Naive thymus-derived CD4-positive, alpha-beta T cell (primary cell): ENCODE data around the gene SREK1. TPM values are rescaled to one million over a fixed set of nuclear protein-coding genes. Genes with fewer than 3 reads are reported as not detected.
"Not testable (repeated sequence)": the region's sequence is repeated elsewhere in the genome, so short reads cannot be mapped to it uniquely, and the experiment has no call there.

Experiments
- ATAC-seq: fragments of 150-1000 bp; cut with Tn5 transposase; 2 replicates; pipeline ENCODE4 v1.10.0; 2021; ENCODE audit warnings: mild to moderate bottlenecking, moderate library complexity
- CTCF ChIA-PET: fragments of 350-600 bp; sonication (Branson Sonifier 250); formaldehyde crosslinking; loops from one replicate; lab custom pipeline; 2021; ENCODE audit warnings: antibody characterized with exemption; lab: Charles Lee
- POLR2A ChIA-PET: fragments of 350-600 bp; sonication (Branson Sonifier 250); formaldehyde crosslinking; loops from one replicate; lab custom pipeline; 2021; ENCODE audit warnings: antibody characterized with exemption, inconsistent platforms; lab: Charles Lee
- DNase-seq, 9 donors: peaks; one replicate each; pipeline versions ENCODE4 v3.0.0 to v3.0.0-alpha.2; 2020 to 2022; ENCODE audit warnings: mixed read lengths in 1 of 9
- H3K27ac ChIP-seq: one replicate; pipeline ENCODE4 v1.7.0; 2013; ENCODE audit warnings: mild to moderate bottlenecking, low read depth, low read length, moderate library complexity
- H3K27me3 ChIP-seq, 2 donors: one replicate each; pipeline ENCODE4 v1.7.0; 2013; ENCODE audit warnings: low read length in 2 of 2, mild to moderate bottlenecking in 2 of 2, moderate library complexity in 2 of 2; ENCODE audit not compliant: control insufficient read depth in 2 of 2, insufficient read depth in 2 of 2
- H3K36me3 ChIP-seq, 3 experiments: 1 replicate in 2 of 3; 2 replicates in 1 of 3; pipeline ENCODE4 v1.7.0; 2013; ENCODE audit warnings: low read length in 3 of 3, mild to moderate bottlenecking in 3 of 3, moderate library complexity in 1 of 3; ENCODE audit not compliant: insufficient read depth in 3 of 3, control insufficient read depth in 2 of 3
- H3K4me1 ChIP-seq, 2 donors: one replicate each; pipeline ENCODE4 v1.7.0; 2013; ENCODE audit warnings: low read length in 2 of 2, mild to moderate bottlenecking in 2 of 2, moderate library complexity in 1 of 2; ENCODE audit not compliant: control insufficient read depth in 2 of 2, insufficient read depth in 2 of 2
- H3K4me3 ChIP-seq: 2 replicates; pipeline ENCODE4 v1.7.0; 2013; ENCODE audit warnings: mild to moderate bottlenecking, low read length
- H3K9me3 ChIP-seq, 3 experiments: 1 replicate in 2 of 3; 2 replicates in 1 of 3; pipeline ENCODE4 v1.7.0; 2013; ENCODE audit warnings: low read length in 3 of 3; ENCODE audit not compliant: control insufficient read depth in 2 of 3
- H3K27ac Mint-ChIP-seq, 9 donors: one replicate each; pipeline ENCODE4 v1.8.0; 2020 to 2022; ENCODE audit warnings: mixed read lengths in 9 of 9, mild to moderate bottlenecking in 8 of 9, moderate library complexity in 5 of 9, inconsistent platforms in 2 of 9
- H3K27me3 Mint-ChIP-seq, 5 donors: one replicate each; pipeline ENCODE4 v1.8.0; 2021 to 2022; ENCODE audit warnings: mixed read lengths in 5 of 5, mild to moderate bottlenecking in 1 of 5
- H3K36me3 Mint-ChIP-seq, 5 donors: one replicate each; pipeline ENCODE4 v1.8.0; 2020 to 2022; ENCODE audit warnings: mixed read lengths in 5 of 5, mild to moderate bottlenecking in 3 of 5, inconsistent platforms in 1 of 5
- H3K4me1 Mint-ChIP-seq, 7 donors: one replicate each; pipeline ENCODE4 v1.8.0; 2020 to 2022; ENCODE audit warnings: mixed read lengths in 7 of 7, mild to moderate bottlenecking in 3 of 7, inconsistent platforms in 1 of 7
- H3K4me3 Mint-ChIP-seq, 10 donors: one replicate each; pipeline ENCODE4 v1.8.0; 2020 to 2022; ENCODE audit warnings: mild to moderate bottlenecking in 10 of 10, mixed read lengths in 10 of 10, moderate library complexity in 6 of 10, inconsistent platforms in 2 of 10
- H3K9me3 Mint-ChIP-seq, 11 donors: one replicate each; pipeline ENCODE4 v1.8.0; 2020 to 2022; ENCODE audit warnings: mixed read lengths in 11 of 11, mild to moderate bottlenecking in 4 of 11, inconsistent platforms in 1 of 11, moderate library complexity in 1 of 11
- intact Hi-C, 2 donors: fragments of 100-400 bp; cut with micrococcal nuclease; formaldehyde crosslinking; loops; one replicate each; pipeline ENCODE4 v1.15.1; 2023
- polyA plus RNA-seq, 2 donors: library from polyadenylated mRNA; unstranded; fragments of 300-500 nt; fragmentation: Illumina TruSeq; gene quantifications; one replicate each; pipeline ENCODE4 v1.2.3, GENCODE V29; 2021
- total RNA-seq, 6 experiments: library from RNA in 5 of 6; stranded (reverse) in 5 of 6; gene quantifications; 1 replicate in 5 of 6; 2 replicates in 1 of 6; pipeline ENCODE4 v1.2.3 and lab custom pipeline; 2021 to 2026

SREK1 gene
- total and polyA plus RNA-seq, 7 experiments from 2014 or later, result 16.2 to 143 (median 76.0) TPM

- CTCF ChIA-PET, H3K9me3 ChIP-seq, H3K4me1 ChIP-seq, H3K4me3 ChIP-seq, H3K36me3 ChIP-seq, H3K4me1 Mint-ChIP-seq, ATAC-seq, H3K27ac ChIP-seq, DNase-seq, POLR2A ChIA-PET, H3K27ac Mint-ChIP-seq, intact Hi-C loops, H3K4me3 Mint-ChIP-seq, H3K27me3 ChIP-seq: not testable (repeated sequence)
- Mint-ChIP-seq H3K27me3 (peaks cover 0 to 19% (median 0%) of the 10 kb centered on the region in 5 donors), H3K9me3 (peaks cover 0 to 12% (median 5%) of the 10 kb centered on the region in 11 donors), H3K36me3 (peaks cover 0 to 23% (median 16%) of the 10 kb centered on the region in 5 donors)
Observed at GRCh38 chr5:66222896-66223295, 78.8 kb downstream of the SREK1 start.

GRCh38 chr5:66223637-66224036 is 79.5 kb downstream of the SREK1 start:
- no peak overlapping the region for H3K27ac ChIP-seq
- H3K9me3 Mint-ChIP-seq, result peaks cover 0 to 12% (median 5%) of the 10 kb centered on the region in 11 donors
- no peak overlapping the region for H3K4me3 ChIP-seq
- H3K4me3 Mint-ChIP-seq, result no peak overlapping the region
- H3K27ac Mint-ChIP-seq, result no peak overlapping the region
- peaks cover 0 to 23% (median 16%) of the 10 kb centered on the region in 5 donors for H3K36me3 Mint-ChIP-seq
- no peaks in the 10 kb centered on the region for H3K27me3 ChIP-seq
- no peaks in the 10 kb centered on the region for H3K4me1 ChIP-seq
- H3K9me3 ChIP-seq, result no peaks in the 10 kb centered on the region
- ATAC-seq (no peak), DNase-seq (no peak)
- peaks cover 0 to 15% (median 0%) of the 10 kb centered on the region in 5 donors for H3K27me3 Mint-ChIP-seq
- ChIA-PET POLR2A (no interaction called here), CTCF (no interaction called here)
- no peaks in the 10 kb centered on the region for H3K4me1 Mint-ChIP-seq
- H3K36me3 ChIP-seq, result no peaks in the 10 kb centered on the region
- intact Hi-C loops, result no loop called here

GRCh38 chr5:66224274-66224673 is 80.2 kb downstream of the SREK1 start:
- Mint-ChIP-seq H3K4me1 (no peaks in the 10 kb centered on the region), H3K27me3 (peaks cover 0 to 14% (median 0%) of the 10 kb centered on the region in 5 donors), H3K36me3 (peaks cover 0 to 23% (median 16%) of the 10 kb centered on the region in 5 donors), H3K27ac (no peak overlapping the region), H3K9me3 (peaks cover 0 to 12% (median 5%) of the 10 kb centered on the region in 11 donors), H3K4me3 (no peak overlapping the region)
- POLR2A ChIA-PET, result no interaction called here
- no peaks in the 10 kb centered on the region for H3K9me3 ChIP-seq
- H3K27me3 ChIP-seq, result no peaks in the 10 kb centered on the region
- no peak overlapping the region for H3K27ac ChIP-seq
- H3K4me1 ChIP-seq, result no peaks in the 10 kb centered on the region
- no peak for ATAC-seq
- no peaks in the 10 kb centered on the region for H3K36me3 ChIP-seq
- DNase-seq, result no peak
- CTCF ChIA-PET, result no interaction called here
- intact Hi-C loops, result no loop called here
- H3K4me3 ChIP-seq, result no peak overlapping the region

- intact Hi-C loops, result no loop called here
- H3K4me1 ChIP-seq, result no peaks in the 10 kb centered on the region
- H3K4me1 Mint-ChIP-seq, result no peaks in the 10 kb centered on the region
Observed at GRCh38 chr5:66224773-66225553, 80.9 kb downstream of the SREK1 start.

GRCh38 chr5:66230551-66230950 is 86.5 kb downstream of the SREK1 start:
- H3K4me1 Mint-ChIP-seq, result peaks cover 0 to 3% (median 0%) of the 10 kb centered on the region in 7 donors
- POLR2A ChIA-PET, result no interaction called here
- no peak overlapping the region for H3K4me3 ChIP-seq
- peaks cover 0 to 7% (median 4%) of the 10 kb centered on the region in 5 donors for H3K36me3 Mint-ChIP-seq
- no peaks in the 10 kb centered on the region for H3K27me3 Mint-ChIP-seq
- no peak overlapping the region for H3K27ac ChIP-seq
- H3K27ac Mint-ChIP-seq, result no peak overlapping the region
- ATAC-seq, result no peak
- no peaks in the 10 kb centered on the region for H3K4me1 ChIP-seq
- H3K36me3 ChIP-seq, result no peaks in the 10 kb centered on the region
- H3K9me3 ChIP-seq, result no peaks in the 10 kb centered on the region
- intact Hi-C loops, result no loop called here
- H3K9me3 Mint-ChIP-seq, result peaks cover 0 to 7% (median 3%) of the 10 kb centered on the region in 11 donors
- H3K4me3 Mint-ChIP-seq, result no peak overlapping the region
- no peaks in the 10 kb centered on the region for H3K27me3 ChIP-seq
- DNase-seq, result no peak
- CTCF ChIA-PET, result no interaction called here

More at GRCh38 chr5:66224773-66225553, 80.9 kb downstream of the SREK1 start:
- no peaks in the 10 kb centered on the region for H3K27me3 ChIP-seq
- H3K27ac ChIP-seq, result no peak overlapping the region
- no peak overlapping the region for H3K27ac Mint-ChIP-seq
- no peak overlapping the region for H3K4me3 ChIP-seq
- H3K27me3 Mint-ChIP-seq, result peaks cover 0 to 10% (median 0%) of the 10 kb centered on the region in 5 donors
- no peaks in the 10 kb centered on the region for H3K9me3 ChIP-seq
- CTCF ChIA-PET, result no interaction called here
- H3K36me3 ChIP-seq, result no peaks in the 10 kb centered on the region
- POLR2A ChIA-PET, result no interaction called here
- no peak for ATAC-seq
- peaks cover 0 to 21% (median 16%) of the 10 kb centered on the region in 5 donors for H3K36me3 Mint-ChIP-seq
- DNase-seq, result no peak
- H3K9me3 Mint-ChIP-seq, result peaks cover 0 to 12% (median 5%) of the 10 kb centered on the region in 11 donors
- H3K4me3 Mint-ChIP-seq, result no peak overlapping the region

- peaks cover 0 to 7% (median 0%) of the 10 kb centered on the region in 5 donors for H3K27me3 Mint-ChIP-seq
- H3K9me3 ChIP-seq, result no peaks in the 10 kb centered on the region
- DNase-seq (no peak), ATAC-seq (no peak)
- H3K4me3 Mint-ChIP-seq, result no peak overlapping the region
- H3K4me1 Mint-ChIP-seq, result peaks cover 0 to 3% (median 0%) of the 10 kb centered on the region in 7 donors
- H3K36me3 Mint-ChIP-seq, result no peaks in the 10 kb centered on the region
- CTCF ChIA-PET, result no interaction called here
- no peaks in the 10 kb centered on the region for H3K36me3 ChIP-seq
- H3K9me3 Mint-ChIP-seq, result peaks cover 0 to 2% (median 0%) of the 10 kb centered on the region in 11 donors
- no peak overlapping the region for H3K27ac ChIP-seq
- intact Hi-C loops, result no loop called here
- no peaks in the 10 kb centered on the region for H3K27me3 ChIP-seq
- no peaks in the 10 kb centered on the region for H3K4me1 ChIP-seq
- POLR2A ChIA-PET, result no interaction called here
- H3K27ac Mint-ChIP-seq, result no peak overlapping the region
- H3K4me3 ChIP-seq, result no peak overlapping the region
Observed at GRCh38 chr5:66231508-66231907, 87.4 kb downstream of the SREK1 start.

GRCh38 chr5:66232275-66232674 is 88.2 kb downstream of the SREK1 start:
- intact Hi-C loops, result no loop called here
- ATAC-seq (no peak), DNase-seq (no peak)
- Mint-ChIP-seq H3K27ac (no peak overlapping the region), H3K4me3 (no peak overlapping the region), H3K27me3 (peaks cover 0 to 7% (median 0%) of the 10 kb centered on the region in 5 donors), H3K36me3 (no peaks in the 10 kb centered on the region), H3K9me3 (peaks cover 0 to 2% (median 0%) of the 10 kb centered on the region in 11 donors), H3K4me1 (peaks cover 0 to 3% (median 0%) of the 10 kb centered on the region in 7 donors)
- ChIA-PET POLR2A (no interaction called here), CTCF (no interaction called here)
- Histone ChIP-seq H3K36me3 (no peaks in the 10 kb centered on the region), H3K27me3 (no peaks in the 10 kb centered on the region), H3K4me3 (no peak overlapping the region), H3K4me1 (no peaks in the 10 kb centered on the region), H3K27ac (no peak overlapping the region), H3K9me3 (no peaks in the 10 kb centered on the region)
